Tongue (tissue), 2 donors: ENCODE results near the gene PSD2. TPM values are rescaled to one million over a fixed set of nuclear protein-coding genes. Genes with fewer than 3 reads are reported as not detected.

ENCODE experiments used
- DNase-seq: peaks from one replicate; pipeline ENCODE4 v3.0.0-alpha.2; 2015
- total RNA-seq: library from RNA; depleted of rRNA; stranded (reverse); fragments of >200 nt; gene quantifications from one replicate; pipeline ENCODE4 v1.2.3, GENCODE V29; 2014

The PSD2 gene
- total RNA-seq, 1 donor from 2014 or later: 0.10 TPM

- no peak for DNase-seq
These were observed 42.2 kb downstream of the PSD2 start for GRCh38 chr5:139837711-139838380.

DNA sequence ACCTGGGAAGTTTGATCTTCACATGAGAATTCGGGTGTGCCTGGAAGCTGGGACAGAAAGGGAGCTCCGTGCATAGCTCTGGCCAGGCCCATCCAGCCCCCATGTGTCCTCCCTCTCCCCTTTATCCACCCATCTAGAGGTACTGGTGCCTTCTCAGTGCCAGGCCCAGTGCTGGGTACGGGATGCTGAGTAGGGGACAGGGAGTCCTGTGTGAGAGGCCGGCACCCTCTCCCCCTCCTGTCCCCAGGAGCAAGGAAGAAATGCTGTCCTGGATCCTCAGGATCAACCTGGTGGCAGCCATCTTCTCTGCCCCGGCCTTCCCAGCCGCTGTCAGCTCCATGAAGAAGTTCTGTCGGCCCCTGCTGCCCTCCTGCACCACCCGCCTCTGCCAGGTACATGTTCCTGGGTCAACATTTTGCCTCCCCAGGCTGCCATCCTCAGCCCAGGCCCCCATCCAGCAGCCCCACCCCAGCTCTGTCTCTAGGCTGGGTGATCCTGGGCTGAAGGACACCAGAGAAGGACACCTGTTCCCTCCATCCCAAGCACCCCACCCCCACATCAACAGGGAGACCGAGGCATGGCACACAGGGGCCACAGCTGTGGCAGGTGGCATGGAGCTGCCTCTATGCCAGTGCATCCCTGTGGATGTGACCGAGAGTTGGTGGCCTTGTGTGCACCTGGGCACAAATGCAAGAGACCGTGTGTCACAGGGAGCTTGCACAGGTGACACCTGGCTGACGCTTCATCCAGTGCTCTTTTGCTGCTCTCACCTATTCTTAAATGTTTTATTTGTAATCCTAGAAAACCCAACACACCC is 43.0 kb downstream of the PSD2 start:
- no peak for DNase-seq

DNA sequence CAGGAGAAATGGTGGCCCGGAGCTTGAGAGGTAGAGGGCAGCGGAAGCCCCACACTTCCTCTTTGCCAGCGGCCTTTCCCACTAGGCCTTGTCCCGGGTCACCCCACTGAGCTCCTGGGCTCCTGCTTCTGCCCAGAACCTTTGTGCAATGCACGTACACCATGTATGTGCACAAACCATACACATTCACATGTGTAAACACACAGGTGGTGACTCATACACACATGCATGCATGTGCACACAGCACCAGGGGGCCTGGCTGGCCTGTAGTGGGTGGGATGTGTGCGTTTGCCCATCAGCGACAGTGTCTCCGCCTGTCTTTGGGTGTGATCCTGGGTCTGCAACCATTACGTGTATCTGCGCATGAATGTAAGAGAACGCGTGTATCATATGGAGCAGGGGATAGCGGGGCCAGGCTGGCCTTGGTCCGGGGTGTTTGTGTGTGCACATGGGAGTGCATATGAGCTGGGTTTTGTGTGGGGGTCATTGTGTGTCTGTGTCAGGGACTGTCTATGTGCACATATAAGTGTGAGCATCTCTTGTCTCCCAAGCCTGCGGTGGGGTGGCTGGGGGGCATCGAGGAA is 43.7 kb downstream of the PSD2 start:
- no peak for DNase-seq

- DNase-seq: no peak
These were observed 44.3 kb downstream of the PSD2 start for GRCh38 chr5:139839918-139840317.

DNA sequence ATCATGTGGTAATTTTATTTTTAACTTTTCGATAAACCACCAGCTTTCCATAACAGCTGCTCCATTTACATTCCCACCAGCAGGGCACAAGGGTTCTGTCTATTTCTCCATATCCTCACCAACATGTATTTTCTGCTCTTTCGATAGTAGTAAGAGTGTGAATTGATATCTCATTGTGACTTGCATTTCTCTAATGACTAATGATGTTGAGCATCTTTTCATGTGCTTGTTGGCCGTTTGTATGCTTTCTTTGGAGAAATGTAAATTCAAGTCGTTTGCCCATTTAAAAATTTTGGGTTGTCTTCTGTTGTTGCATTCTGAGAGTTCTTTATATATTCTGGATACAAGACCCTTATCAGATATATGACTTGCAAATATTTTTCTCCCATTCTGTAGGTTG is 45.9 kb downstream of the PSD2 start:
- DNase-seq: no peak

GRCh38 chr5:139842321-139842720 is 46.7 kb downstream of the PSD2 start:
- no peak for DNase-seq

GRCh38 chr5:139843991-139844390 is 48.4 kb downstream of the PSD2 start:
- DNase-seq: no peak

DNA sequence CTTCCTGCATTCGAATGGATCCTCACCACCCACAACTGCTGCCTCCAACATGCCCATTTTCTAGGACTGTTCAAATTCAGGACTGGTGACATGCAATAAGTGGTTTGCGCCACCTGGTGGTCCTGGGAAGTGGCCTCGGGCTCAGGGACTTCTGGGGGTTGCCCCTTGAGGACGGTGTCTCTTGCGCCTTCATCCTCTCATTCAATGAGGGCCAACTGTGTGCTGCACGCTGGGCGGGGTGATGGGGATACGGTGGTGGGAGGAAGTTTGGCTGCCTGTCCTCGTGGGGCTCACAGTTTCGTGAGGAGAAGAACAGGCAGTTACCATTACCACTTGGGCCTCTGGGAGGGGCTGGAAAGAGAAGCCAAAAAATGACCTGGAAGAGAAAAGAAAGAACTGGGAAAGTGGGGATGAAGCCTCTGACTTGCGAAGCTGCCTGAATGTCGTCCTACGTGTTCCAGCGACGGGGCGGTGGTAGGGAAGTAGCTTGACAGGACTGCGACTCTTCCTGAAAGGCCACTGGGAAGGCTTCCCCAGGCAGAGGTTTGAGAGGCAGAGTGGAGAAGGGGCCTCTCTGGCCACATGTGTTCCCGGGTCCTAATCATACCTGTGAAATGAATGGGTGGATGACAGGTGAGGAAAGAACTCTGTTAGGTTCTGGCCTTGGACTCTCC is 49.0 kb downstream of the PSD2 start:
- peak; percentile 72 for DNase-seq

GRCh38 chr5:139845846-139846681 is 50.5 kb downstream of the PSD2 start:
- DNase-seq: no peak

- no peak for DNase-seq
These were observed 51.5 kb downstream of the PSD2 start for GRCh38 chr5:139847091-139847490.

GRCh38 chr5:139847790-139848507 is 52.3 kb downstream of the PSD2 start:
- DNase-seq: peak; percentile 75

DNA sequence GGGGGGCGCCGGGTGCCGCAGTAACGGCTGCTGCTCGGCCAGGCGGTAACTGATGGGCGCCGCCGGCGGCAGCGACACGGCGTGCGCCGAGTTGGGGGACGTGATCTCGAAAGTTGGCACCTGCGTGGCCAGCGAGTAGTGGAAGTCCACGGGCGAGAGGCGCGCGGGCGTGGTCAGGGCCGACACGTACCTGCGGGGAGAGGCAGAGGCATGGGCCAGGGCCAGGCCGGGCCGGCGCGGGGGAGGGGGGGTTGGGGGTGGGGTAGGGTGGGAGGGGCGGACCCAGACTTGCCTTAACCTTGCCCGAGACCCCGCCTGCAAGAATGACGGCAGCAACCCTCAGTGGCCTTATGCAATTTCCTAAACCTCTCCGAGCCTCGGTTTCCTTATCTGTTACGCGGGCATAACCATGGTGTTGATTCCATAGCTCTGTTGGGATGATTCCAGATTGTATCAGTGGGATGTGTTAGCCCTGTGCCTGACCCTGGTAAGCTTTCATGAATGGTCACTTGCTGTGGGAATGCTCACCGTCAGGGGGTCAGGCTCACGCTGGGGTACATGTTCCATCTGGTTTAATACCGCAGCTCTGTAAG is 53.0 kb downstream of the PSD2 start:
- no peak for DNase-seq

DNA sequence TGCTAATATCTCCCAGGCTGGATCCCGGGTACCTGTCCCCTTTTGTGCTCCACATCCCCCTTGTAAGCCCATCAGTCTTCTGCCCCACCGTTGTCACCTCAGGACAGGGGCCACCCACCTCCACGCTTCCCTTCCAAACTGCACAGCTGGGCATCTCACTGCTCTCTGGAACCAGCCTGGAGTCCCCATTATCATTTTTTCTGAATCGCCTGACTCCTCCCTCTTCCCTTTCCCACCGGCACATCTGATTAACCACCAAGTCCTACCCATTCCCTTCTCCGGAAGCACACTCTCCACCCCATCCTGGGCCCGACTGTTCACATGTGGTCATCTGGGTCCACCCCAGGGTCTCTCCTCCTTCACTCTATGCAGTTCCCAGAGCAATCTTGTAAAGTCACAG is 53.9 kb downstream of the PSD2 start:
- no peak for DNase-seq

- DNase-seq: no peak
These were observed 54.3 kb downstream of the PSD2 start for GRCh38 chr5:139849942-139850341.

- DNase-seq: no peak
These were observed 54.9 kb downstream of the PSD2 start for GRCh38 chr5:139850423-139851016.

DNA sequence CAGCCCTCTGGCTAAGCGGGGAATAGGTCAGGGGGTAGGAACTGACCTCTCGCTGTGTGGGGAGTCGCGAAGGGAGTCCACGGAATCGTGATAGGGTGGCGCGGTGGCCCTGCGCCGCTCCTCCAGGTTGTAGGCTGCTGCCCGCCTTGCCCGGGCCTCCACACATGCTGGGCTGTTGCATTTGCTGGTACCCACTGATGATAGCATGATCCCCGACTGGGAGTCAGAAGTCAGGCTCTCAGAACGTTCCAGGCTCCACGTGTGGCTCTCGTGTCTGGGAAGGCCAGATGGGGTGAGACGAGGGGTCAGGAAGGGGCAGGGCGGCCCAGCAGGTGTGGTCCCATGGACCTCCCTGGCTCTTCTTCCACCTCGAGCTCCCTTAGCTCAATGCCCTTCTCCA is 56.0 kb downstream of the PSD2 start:
- no peak for DNase-seq

DNA sequence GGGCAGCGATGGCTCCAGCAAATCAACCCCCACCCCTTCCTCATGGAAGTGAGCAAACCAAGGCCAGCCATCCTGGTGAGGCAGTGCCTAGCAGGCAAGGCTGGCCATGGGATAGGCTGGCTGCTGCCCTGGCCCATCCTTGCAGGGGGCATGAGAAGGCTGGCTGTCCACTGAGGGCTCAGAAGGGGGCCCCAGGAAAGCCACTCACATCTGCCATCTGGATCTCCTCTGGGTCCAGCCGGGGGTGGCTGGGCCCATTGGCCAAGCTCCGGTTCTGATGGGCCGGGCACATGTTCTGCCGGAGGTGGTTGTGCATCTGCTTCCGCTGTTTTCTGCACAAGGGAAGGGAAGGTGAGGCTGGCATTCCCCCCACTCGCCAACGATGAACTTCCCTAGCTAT is 57.1 kb downstream of the PSD2 start:
- no peak for DNase-seq

- DNase-seq: no peak
These were observed 58.5 kb downstream of the PSD2 start for GRCh38 chr5:139854029-139854605.

GRCh38 chr5:139854953-139855352 is 59.3 kb downstream of the PSD2 start:
- no peak for DNase-seq

DNA sequence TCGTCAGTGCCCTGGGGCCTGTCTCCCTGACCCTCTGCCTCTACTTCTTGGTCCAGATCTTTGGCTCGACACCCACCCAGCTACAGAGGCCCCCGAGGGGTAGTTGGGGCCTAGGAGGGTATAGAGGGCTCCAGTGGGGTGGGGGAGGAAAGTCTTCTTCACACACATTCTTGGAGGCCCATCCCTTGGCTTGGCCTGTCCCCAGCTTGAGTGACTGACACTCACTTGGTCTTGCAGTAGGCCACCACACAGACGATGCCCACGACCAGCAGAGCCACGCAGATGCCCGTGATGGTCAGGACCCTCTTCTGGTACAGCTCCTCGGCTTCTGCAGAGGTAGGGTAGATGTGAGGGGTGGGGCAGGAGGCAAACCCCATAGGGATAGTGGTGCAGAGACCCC is 59.8 kb downstream of the PSD2 start:
- no peak for DNase-seq
